Measurements from ENCODE around the gene SYPL1.

The SYPL1 gene

DNA sequence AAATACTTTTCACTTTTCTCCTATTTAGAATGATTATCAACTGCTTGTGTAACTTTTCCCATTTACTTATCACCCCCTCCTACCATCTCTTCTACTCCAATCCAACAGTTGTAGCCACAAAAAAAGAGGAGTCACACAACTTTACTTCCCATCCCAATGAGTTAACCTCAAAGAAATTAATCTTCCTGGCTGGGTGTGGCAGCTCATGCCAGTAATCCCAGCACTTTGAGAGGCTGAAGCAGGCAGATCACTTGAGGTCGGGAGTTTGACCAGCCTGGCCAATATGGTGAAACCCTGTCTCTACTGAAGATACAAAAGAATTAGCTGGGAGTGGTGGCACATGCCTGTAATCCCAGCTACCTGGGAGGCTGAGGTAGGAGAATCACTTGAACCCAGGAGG, 19.9 kb downstream of the SYPL1 start:
- no peak for DNase-seq (ENCODE audit: low spot score)

- no peak for DNase-seq (ENCODE audit: low spot score)
Measured at GRCh38 chr7:106089647-106090046, 22.5 kb downstream of the SYPL1 start.

GRCh38 chr7:106088014-106088413, 24.1 kb downstream of the SYPL1 start:
- DNase-seq (ENCODE audit: low spot score), result no peak

- DNase-seq (ENCODE audit: low spot score), result no peak
Measured at GRCh38 chr7:106086062-106086461, 26.1 kb downstream of the SYPL1 start.

DNA sequence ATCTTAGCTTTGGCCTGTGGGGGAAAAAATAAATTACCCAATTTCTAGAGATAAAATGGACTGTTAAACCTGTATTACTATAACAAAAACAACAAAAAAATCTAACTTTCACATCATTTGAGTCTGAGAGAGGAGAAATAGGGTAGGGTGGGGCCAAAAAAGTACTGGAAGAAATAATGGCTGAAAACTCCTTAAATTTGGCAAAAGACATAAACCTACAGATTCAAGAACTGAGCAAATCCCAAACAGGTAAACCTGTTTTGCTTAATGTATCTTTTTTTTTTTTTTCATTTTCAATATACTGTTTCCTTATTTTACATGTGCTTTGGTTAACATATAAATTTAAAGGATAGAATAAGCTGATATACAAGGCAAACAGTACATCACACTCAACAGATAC, 27.1 kb downstream of the SYPL1 start:
- no peak for DNase-seq (ENCODE audit: low spot score)

DNA sequence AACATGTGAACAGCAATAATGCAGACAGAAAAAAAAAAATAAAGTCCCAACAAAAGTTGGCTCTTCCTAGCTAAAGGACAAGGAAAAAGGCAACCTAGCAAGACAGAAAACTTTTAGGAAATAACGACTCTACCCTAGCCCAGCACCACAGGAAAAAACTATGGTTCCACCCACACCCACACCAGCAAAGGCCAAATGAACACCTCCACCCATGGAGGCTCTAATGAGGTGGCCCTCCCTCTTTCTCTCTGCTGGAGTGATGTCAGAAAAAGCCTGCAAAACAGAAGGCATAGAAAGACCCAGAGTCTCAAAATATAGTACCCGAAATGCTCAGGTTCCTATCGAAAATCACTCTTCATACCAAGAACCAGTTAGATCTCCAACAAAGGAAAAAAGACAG, 28.4 kb downstream of the SYPL1 start:
- no peak for DNase-seq (ENCODE audit: low spot score)

- no peak for DNase-seq (ENCODE audit: low spot score)
Measured at GRCh38 chr7:106082087-106082854, 29.8 kb downstream of the SYPL1 start.

DNA sequence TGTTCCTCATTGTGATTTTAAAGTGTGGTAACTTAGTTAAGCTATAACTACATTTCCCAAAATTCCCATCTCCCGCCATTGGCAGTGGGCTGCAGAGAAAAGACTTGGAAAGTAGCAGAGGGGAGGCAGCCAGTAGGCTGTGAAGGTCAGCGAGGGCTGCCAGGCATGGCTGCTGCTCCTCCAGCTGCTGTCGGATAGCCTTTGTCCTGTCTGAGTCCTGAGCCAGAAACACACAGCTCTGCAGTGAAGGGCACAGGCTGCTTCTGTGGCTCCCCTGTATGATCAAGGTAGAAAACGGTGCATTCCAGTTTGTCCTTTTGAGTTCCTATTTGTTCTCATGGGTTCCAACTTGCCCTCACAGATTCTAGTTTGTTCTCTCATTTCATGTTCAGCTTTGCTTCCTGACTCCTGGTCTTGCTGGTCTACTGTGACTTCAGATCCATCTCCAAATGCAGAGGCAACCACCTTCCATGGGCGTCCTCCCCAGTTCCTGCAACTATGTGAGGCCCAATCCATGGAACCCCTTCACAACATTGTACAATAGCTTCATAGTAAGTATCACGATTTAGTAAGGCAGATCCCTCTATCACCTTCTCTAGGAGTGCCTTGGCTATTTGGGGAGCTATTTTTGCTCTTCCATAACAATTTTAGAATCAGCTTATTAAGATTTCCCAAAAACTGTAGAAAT, 31.7 kb downstream of the SYPL1 start:
- no peak for DNase-seq (ENCODE audit: low spot score)

DNA sequence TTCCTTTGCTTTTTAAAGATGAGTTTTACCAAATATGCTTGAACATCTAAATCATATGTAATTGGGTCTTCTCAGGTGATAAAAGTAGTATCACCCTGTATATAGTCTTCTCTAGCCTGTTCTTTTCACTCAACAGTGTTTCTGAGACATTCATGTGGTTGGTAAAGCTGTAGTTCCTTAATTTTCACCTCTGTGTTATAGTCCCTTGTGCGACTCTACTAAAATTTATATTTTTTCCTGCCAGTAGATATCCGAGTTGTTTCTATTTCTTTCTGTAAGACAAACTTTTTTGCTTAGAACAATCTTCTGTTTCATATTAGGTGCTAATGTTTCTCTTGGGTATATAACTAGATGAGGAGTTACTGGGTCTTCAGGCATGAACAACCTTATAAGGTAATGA, 35.6 kb downstream of the SYPL1 start:
- DNase-seq (ENCODE audit: low spot score), result no peak

GRCh38 chr7:106075937-106076336, 36.2 kb downstream of the SYPL1 start:
- peak; percentile 26 for DNase-seq (ENCODE audit: low spot score)

DNA sequence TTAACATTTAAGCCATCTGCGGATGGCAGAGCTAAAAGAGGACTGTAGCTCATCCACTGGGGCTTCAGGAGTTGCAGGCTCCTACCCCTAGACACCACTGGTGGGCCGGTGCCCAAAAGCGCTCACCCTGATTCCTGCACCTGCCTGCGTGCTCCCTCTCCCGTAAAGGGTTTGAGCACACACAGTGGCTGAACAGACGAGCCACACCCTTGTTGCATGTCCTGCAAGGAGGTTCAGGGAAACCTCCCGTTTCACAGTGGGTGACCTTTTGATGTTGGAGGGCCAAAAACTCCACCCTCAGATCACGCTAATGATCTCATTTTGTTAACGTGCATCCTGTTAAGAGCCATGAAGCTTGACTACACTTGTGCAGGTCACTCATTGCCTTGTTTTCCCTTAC, 37.9 kb downstream of the SYPL1 start:
- no peak for DNase-seq (ENCODE audit: low spot score)

- no peak for DNase-seq (ENCODE audit: low spot score)
Measured at GRCh38 chr7:106073701-106074100, 38.4 kb downstream of the SYPL1 start.

GRCh38 chr7:106072715-106073091, 39.4 kb downstream of the SYPL1 start:
- no peak for DNase-seq (ENCODE audit: low spot score)

- no peak for DNase-seq (ENCODE audit: low spot score)
Measured at GRCh38 chr7:106071999-106072714, 40.0 kb downstream of the SYPL1 start.

GRCh38 chr7:106071356-106071998, 40.6 kb downstream of the SYPL1 start:
- DNase-seq (ENCODE audit: low spot score), result no peak

- no peak for DNase-seq (ENCODE audit: low spot score)
Measured at GRCh38 chr7:106070567-106071254, 41.4 kb downstream of the SYPL1 start.

DNA sequence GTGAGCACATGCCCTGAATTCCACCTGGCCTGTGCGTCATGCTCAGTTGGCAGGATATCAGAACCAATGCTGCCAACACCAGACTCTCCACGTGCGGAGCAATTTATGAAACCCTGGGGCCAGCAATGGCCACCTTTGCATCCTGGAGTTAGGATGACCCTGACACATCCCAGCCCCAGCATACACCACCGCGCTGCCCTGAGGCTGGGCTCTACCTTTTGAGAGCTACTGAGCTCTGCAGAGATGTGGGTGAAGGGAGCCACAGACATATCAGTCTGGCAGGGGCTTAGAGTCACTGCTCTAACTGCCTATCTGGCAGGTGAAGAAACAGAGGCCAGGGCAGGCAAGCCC, 41.9 kb downstream of the SYPL1 start:
- no peak for DNase-seq (ENCODE audit: low spot score)

GRCh38 chr7:106069471-106070200, 42.5 kb downstream of the SYPL1 start:
- DNase-seq (ENCODE audit: low spot score), result no peak

- DNase-seq (ENCODE audit: low spot score), result no peak
Measured at GRCh38 chr7:106068986-106069385, 43.1 kb downstream of the SYPL1 start.

DNA sequence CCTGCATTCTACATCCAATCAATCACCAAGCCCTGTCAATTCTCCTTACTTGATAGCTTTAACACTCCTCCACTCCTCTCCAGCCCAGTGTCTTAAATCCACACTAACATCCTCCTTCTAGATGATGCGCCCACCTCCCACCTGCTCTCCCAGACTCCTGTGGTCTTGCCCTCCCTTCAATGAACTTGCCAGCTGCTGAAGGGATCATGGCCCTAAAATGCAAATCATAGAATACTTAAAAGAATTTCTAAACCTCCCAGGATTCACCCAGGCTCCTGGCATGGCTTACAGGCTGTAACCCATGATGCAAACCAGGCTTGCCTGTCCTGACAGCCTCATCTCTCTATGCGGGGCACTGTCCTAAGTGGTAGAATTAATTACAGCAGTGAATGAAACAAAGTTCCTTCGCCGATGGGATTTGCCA, 43.6 kb downstream of the SYPL1 start:
- no peak for DNase-seq (ENCODE audit: low spot score)

GRCh38 chr7:106067678-106068077, 44.4 kb downstream of the SYPL1 start:
- DNase-seq (ENCODE audit: low spot score), result no peak

Data from pons (tissue), 1 donor.